GM12801 (cell line): ENCODE measurements around the gene C1orf105.

Source experiments
- TF ChIP-seq, protein P1 (sequence below): IDR thresholded peaks from one replicate; pipeline ENCODE4 v1.5.1; 2011; ENCODE audit warnings: control low read depth; ENCODE audit not compliant: insufficient read length; ENCODE audit errors: extremely low read depth

C1orf105 gene

DNA sequence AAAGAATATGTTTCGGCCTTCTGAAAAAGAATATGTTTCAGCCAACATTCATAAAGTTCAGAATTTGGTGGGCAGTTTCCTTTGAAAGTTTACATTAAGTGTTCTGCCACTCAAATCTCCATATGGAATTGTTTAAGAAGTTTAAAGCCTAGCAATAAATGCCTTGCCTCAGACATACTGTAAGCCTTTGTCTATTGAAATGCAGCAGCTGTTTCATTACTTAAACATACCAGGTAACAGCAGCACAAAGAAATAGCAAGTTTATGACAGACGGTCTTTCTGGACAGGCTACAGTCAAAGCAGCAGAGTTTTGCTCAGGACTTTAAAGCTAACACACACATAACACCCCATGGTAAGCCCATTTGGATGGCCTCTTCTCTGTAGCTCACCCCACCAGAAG lies 38.5 kb upstream of the C1orf105 start:
- TF ChIP-seq, protein P1, sequence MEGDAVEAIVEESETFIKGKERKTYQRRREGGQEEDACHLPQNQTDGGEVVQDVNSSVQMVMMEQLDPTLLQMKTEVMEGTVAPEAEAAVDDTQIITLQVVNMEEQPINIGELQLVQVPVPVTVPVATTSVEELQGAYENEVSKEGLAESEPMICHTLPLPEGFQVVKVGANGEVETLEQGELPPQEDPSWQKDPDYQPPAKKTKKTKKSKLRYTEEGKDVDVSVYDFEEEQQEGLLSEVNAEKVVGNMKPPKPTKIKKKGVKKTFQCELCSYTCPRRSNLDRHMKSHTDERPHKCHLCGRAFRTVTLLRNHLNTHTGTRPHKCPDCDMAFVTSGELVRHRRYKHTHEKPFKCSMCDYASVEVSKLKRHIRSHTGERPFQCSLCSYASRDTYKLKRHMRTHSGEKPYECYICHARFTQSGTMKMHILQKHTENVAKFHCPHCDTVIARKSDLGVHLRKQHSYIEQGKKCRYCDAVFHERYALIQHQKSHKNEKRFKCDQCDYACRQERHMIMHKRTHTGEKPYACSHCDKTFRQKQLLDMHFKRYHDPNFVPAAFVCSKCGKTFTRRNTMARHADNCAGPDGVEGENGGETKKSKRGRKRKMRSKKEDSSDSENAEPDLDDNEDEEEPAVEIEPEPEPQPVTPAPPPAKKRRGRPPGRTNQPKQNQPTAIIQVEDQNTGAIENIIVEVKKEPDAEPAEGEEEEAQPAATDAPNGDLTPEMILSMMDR = no peak

DNA sequence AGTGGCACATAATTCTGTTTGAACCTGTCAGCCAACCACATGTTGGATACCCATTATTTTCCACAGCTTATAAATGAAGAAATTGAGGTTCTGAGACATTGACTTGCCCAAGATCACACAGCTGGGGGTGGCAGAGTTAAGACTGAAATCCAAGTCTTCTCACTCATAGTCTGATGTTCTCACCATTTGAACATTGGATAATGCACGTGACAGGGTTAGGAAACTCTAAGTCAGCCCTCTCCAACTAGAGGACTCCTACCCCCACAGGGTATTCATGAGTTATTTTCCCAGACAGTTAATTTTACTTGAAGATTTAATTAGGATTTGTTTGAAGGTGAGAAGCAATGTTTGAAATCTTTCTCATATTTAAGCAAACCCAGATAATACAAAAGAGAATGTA lies 38.1 kb upstream of the C1orf105 start:
- TF ChIP-seq, protein P1 = no peak

DNA sequence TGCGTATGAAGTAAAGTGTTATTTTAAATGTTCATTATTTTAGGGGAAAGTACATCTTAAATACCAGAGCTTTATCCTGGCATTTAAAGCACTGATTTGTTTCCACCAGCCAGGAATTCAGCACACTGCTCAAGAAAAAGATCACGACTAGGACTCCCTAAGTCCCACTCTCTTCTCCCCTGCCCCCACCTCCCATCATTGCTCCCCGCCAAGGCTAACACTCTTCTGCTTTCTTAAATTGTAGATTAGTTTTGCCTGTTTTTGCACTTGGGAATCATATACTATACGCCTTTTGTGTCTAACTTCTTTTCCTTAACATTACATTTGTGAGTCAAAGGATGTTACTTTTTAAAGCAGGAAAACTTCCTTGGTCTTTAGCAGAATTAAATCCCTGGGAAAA lies 37.5 kb upstream of the C1orf105 start:
- TF ChIP-seq, protein P1 = no peak

DNA sequence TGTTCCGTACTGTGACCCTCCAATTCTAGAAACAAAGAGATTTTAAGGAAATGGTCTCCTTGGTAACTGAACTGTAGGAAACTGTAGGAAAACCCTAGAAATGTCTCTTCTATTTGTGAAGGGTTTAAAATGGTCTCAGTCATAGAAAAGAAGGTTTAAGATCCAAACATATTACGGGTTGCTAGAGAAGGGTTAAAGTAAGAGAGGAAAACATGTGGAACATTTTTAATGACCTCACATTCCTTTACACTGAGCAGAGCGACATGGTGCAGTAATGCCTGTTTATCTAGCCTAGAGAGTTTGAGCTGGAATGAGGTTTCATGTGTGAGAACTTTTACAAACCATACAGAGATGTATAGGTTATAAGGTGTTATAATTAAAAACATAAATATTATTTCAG lies 36.9 kb upstream of the C1orf105 start:
- TF ChIP-seq, protein P1 = no peak

DNA sequence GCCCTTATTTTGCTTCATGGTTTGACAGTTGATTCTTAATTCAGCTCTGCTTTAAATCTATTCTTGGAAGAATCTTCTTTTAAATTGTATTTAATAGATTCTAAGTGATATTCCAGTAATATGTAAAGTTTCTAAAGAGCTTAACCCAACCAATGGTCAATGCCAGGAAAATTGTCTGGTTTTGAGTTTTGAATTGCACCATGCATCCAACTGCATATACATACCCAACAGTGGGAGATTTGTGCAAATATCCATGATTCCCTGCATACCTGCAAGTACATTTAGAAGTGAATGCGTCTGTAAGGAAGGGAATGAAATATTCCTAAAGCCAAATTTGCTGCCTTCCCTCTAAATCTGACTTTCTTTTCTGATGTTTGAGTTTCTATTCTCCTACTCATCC lies 35.8 kb upstream of the C1orf105 start:
- TF ChIP-seq, protein P1 = no peak

DNA sequence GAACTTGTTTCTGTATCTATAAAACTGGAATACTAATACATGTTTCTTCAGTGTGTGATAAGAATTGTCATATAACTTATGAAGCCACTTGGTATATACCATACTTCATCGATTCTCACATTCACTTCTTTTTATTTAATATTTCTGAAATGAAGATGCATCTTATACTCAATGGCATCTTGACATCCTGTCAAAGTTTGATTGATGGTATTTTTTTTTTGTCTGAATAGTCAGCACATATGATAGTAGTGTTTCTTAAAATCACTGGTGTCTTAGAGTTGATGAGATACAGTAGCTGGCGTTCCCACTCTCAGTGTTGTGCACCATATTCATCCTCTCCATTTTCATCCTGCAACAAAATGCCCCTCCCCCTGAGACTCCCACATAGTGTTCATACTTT lies 34.4 kb upstream of the C1orf105 start:
- TF ChIP-seq, protein P1 = no peak

DNA sequence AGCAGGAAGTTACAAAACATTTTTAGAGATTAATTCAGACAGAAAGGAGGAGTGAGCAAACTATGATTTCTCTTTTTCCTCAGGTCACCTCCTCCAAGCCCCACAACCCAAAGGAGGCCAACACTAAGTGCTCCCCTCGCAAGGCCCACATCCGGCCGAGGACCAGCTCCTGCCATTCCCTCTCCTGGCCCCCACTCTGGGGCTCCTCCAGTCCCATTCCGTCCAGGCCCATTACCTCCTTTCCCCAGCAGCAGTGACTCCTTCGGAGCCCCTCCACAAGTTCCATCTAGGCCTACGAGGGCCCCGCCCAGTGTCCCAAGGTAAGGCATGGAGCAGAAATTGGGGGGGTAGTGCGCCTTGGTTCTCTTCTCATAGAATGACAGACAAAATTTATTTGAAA lies 32.0 kb upstream of the C1orf105 start:
- TF ChIP-seq, protein P1 = no peak

DNA sequence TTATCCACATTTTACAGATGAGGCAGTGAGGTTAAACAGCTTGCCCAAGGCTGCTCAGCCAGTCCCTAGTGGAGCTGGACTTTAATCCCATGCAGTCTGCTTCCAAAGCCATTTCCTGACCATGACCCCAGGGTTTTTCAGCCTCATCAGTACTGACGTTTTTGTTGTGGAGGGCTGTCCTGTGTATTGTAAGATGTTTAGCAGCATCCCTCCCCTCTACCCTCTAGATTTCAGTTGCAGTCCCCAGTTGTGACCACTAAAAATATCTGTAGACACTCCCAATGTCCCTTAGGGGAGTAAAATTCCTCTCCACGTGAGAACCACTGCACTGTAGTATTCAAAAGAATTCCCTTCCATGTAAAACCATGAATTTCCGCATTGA lies 30.2 kb upstream of the C1orf105 start:
- TF ChIP-seq, protein P1 = no peak
